CD1c-positive myeloid dendritic cell (primary cell): Measurements from ENCODE around the gene RCSD1.

Experiments used
- DNase-seq: peaks from one replicate; pipeline ENCODE4 v3.0.0-alpha.2; 2016; ENCODE audit errors: extremely low spot score

RCSD1 gene

DNA sequence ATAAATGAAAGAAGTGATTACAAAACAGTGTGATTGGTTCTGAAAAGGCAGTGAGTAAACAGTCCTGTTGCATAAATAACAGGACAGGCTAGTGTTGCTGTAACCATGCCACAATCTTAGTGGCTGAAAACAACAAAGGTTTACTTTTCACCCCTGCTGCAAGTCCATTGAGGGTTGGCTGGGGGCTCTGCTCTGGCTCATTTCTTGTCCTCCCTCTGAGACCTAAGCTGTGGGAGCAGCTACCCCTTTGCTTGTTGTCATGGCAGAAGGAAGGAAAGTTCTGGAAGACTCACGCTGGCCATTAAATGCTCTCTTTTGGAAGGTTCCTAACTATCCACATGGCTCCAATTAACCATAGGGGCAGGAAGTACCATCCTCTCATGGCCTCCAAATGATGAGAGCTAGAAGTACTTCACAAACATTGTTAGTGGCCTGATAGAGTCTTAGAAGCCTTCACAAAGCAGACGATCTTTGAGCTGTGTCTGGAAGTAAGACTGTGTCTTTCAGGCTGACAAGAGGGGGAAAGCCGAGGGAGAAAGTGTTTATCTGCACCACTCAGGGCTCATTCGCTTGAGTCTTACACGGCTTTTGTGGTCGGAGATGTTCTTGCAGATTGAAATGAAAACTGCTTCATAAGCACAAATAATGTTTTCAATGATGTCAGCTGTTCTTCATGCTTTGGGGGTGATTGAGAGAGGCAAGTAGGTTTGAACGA, 11.9 kb downstream of the RCSD1 start:
- DNase-seq: no peak

DNA sequence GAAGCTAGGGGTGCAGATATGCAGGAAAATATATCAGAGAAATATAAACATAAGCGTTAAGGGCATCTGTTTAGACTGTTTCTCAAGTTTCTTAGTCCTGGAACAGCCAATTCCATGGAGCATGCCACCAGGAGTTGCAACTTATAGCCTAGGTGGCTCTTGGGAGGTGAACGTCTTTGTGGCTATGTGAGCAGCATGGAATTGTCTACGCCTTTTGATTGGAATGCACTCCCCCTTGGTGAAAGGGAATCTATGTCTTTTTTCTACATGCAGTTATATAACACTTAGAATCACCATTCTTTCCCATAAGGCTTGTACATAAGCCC, 12.4 kb downstream of the RCSD1 start:
- no peak for DNase-seq

DNA sequence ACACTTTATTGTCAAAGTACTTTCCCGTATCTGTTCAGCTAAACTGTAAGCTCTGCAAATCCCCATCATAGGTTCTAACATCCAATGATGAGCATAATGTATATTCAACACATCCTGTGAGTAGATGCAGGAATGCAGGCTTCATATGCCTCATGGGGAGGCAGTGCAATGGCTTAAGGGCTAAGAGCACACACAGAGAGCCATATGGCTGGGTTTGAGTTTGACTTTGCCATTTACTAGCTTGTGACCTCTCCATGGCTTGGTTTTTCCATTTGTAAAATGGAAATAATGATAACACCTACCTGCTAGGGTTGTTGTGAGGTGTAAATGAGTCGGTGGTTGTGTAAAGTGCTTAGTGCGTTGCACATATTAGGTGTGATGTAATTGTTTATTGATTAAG, 13.4 kb downstream of the RCSD1 start:
- no peak for DNase-seq

DNA sequence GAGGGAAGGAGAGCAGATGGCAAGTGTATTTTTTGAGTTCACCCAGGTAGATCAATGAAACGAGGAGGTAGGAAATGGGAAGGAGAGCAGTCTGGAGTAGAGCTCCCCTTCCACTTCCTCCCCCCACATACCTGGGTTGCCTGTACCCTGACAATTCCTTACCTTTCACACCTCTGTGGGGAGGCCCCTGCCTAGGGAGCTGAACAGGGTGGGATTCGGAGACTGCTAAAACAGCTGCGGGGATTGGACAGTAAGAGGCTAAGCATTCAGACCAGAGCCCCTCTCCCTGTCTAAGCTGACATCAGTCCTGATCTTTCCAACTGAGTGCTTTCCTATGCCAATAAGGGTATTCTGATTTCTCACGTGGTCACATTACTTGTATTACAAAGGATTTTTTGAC, 14.5 kb downstream of the RCSD1 start:
- DNase-seq: no peak

DNA sequence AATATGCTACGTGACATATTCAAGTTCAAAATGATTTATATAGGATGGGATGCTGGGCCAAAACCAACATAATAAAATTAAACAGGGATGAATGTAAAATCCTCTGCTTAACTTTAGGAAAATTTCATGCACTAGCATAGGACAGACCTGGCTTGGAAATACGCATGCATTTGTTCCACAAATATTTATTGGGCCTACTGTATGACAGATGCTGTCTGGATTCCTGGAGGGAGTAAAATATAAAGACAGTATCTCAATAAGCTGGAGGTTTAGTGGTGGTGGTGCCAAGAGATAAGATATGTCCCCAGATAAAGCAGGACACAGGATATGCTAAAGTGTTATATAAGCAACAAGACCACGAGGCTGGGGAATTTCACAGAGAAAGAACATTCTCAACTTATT, 15.1 kb downstream of the RCSD1 start:
- no peak for DNase-seq

DNA sequence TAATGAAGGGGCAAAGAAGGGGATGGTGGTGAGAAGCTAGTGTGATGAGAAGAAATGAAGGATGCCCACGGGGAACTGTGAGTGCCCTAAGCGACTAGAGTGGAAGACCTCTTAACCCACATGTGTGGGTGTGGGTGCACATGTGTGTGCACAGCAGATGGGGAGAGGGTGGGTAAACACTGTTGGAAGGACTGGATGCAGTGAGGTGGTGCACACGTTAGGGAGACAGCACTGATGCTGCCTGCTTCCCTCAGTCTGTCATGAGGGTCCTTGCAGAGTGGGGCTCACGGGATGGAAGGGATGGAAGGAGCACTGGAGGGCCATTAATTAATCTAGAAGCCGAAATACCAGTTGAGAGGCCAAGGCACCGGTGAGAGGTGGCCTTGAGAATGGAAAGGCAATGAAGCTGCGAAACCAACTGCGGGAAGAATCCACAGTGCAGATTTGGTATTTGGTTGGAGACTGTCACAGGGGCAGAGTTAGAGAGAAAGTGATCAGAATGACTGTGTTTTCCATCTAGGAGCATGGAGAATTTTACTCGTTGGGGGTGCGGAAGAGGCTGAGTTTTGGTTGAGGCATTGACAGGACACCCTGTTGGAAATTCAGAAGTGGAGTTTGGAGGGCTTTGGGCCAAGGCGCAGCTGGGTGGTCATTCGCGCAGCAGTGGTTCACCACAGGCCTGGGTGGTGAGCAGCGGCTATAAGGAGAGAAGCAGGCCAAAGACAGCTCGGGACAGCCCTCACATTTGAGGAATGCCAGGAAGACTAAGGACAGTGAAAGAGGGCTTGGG, 15.8 kb downstream of the RCSD1 start:
- no peak for DNase-seq

DNA sequence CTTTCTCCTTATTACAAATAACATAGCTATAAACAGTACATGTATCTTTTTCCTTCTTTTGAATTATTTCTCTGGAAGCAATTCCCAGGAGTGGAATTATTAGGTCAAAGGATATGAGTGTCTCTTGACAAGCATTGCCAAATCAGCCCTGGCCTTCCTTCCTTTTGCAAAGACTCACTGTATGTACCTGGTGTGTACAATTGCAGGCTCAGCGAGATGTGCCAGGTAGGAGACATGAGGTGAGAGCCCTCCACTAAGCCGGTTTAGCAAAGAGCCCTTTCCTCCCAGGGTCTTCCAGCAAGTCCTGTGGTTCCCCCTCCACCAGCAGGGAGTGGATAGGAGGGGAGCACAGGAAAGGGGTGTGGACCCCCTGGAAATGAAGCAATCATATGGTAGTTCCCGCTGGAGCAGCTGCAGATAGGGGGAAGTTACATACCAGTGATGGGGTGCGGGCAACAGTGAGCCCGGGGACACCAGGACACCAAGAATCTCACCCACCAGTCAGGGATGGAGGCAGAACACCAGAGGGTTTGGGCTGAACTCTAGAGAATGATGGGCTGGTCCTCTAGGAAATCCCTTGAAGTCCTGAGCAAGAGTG, 18.3 kb downstream of the RCSD1 start:
- no peak for DNase-seq

DNA sequence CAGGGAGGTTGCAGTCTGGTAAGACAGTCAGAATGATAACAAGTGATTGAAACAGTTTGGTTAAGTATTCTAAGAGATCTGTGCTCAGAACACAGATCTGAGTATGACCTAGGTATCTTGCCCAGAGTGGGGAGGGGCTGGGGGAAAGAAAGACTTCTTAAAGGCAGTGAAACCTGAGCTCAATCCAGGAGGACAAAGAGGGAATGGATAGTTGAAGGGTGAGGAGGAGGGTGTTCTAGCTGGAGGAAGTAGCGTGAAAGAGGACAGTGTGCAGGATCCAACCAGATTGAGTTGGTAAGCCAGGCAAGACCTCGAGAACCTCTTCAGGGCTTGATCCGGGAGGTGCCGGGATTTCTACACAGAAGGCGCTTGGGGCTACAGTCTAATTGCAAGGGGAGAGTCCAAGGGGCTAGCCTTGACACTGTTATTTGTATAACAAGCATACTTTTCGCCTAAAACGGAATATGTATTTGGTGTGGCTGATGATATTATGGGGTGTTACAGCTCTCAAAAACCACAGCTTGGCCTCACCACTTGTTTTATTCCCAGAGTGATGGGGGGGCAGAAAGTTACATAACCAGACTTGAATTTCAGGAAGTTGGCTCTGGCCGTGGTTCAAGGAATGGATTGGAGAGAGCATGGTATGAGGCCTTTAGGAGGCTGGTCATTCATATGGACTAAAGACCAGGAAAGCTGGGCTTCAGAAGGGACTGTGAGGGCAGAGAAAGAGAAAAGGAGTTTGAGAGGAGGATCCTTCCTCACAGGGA, 19.1 kb downstream of the RCSD1 start:
- DNase-seq: no peak

DNA sequence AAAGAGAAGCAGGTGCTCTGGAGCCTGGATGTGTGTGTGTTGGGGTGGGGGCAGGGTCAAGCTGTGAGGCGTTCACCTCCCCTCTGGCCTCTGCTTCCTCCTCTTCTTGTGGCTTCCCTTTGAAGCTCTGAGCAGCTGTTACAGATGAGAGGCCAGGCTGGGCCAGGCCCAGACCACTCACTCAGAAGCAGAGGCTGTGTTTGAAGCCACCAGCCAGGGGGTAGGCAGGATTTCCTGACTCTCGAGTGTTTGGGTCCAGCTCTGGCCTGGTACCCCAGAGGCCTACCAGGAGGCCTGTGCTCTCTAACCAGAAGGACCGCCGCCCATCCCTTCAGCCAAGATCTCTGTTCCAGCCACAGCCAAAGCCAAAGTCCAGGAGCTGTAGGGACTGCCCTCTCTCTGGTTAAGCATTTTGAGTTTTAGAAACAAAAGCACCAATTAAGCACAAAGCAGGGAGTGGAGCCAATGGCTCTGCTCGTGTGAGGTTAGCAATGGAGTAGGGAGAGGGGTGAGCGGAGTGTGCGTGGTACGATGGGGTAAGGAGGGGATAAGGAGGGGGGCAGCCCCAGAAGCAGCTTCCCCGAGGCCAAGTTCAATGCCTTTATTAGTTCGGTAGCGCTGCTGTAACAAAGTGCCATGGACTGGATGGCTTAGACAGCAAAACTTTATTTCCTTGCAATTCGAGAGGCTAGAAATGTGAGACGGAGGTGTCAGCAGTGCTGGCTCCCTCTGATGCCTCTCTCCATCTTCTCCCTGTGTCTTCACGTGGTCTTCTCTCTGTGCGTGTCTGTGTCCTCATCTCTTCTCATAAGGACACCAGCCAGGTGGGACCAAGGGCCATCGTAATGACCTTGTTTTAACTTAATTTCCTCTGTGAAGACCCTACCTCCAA, 20.5 kb downstream of the RCSD1 start:
- no peak for DNase-seq

DNA sequence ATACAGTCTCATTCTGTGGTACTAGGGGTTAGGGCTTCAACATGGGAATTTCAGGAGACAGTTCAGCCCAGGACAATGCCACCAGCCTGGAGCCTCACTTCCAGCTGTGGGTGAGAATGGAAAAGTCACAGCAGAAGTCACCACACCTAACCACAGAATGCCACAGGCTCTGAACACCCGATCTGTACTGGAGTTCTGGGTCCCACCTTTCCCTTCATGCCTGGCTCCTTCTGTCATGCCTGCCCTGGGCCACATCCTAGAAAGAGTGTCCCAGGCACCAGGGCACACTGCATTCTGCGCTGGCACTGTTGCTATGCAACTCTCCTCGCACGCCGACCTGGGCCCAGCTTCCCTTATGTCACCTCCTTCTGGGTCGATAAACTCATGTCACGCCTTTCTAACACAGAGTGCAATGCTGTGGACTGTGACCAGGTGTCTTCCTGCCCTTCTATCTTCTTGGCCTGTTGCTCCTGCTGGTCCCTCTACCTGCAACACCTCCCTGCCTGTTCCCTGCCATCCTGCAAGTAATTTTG, 21.2 kb downstream of the RCSD1 start:
- DNase-seq: no peak

DNA sequence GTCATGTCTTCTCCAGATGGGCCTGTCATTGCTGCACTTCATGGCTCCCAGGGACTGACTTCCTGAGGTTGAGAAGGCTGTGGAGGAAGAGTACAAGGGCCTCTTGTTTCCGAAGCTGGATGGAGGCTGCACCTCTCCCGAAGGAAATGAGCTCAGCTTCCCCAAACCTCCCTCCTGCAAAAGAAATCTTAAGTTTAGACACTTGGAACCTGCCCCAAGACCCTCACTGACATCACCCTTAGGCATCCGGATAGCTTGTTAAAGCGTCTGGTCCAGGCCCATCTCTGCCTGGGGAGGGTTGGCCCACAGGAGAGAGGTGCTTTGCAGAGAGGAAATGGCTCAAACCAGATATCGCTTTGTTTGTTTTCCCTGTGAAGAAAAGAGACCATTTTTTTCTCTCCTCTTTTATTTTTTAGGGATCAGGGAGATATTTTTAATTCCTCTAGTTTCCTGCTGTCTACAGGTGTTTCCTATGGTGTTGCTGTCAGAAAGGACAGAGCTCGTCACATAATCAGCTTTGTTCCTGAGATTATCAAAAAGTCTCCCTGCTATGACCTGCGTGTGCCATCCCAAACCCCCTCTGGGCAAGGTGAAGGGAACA, 25.0 kb downstream of the RCSD1 start:
- no peak for DNase-seq

DNA sequence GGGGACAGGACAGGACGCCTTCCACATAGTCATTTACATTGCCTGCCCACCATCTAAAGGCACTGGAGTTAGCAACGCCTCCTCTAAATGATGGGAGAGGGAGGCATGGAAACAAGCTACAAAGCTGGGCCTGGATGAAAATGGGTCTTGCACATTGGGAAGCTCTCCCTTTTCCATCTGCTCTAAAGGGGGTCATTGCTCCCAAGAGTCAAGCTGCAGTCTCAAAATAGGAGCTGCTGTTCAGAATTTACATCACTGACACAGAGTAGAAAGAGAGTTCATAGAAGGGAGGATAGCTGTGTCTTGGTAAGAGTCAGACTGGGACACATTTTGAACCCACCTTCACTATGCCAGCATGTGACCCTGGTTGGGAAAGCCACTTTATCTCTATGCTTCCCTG, 26.6 kb downstream of the RCSD1 start:
- DNase-seq: no peak

DNA sequence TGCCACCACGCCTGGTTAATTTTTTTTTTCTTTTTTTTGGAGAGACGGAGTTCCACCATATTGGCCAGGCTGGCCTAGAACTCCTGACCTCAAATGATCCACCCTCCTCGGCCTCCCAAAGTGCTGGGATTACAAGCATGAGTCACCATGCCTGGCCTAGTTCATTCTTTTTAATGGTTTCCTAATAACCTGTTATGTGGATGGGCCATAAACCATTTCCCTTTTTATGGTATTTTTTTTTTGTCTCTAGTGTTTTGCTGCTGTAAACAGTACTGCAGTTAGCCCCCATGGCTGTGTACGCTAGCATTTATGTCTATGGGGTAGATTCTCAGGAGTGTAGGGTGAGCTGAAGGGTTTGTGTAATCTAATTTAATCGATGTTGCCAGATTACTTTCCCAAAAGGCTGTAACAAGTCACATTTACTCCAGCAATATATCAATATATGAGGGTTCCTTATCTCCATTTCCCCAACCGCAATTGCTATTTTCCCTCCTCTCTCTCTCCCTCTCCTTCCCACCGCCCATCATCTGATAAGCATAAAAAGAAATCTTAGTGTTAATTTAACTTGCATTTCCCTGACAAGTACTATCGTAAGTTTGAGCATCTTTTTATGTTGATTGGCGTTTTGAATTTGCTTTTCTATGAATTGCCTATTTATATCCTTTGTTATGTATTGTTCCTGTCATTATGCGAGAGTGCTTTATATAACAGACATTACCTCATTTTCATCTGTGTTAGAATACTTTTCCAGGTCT, 28.7 kb downstream of the RCSD1 start:
- peak; percentile 58 for DNase-seq

DNA sequence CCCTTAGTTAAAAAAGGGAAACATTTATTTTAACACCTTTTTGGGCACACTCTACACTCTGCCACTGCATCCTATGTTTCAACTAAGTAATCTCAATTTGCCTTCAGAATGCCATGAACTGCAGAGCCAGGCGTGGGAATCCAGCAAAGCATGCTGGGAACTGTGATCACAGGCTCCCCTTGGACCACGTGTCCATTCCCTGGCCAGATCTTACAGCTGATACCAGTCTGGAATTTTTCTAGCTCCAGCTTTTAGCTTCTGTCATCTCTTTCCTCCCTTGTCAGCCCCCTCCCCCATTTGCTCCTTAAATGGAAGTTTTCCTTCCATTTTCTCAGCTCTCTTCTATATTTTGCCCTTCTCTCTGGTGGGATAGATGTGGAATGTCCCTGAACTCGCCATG, 29.4 kb downstream of the RCSD1 start:
- no peak for DNase-seq

DNA sequence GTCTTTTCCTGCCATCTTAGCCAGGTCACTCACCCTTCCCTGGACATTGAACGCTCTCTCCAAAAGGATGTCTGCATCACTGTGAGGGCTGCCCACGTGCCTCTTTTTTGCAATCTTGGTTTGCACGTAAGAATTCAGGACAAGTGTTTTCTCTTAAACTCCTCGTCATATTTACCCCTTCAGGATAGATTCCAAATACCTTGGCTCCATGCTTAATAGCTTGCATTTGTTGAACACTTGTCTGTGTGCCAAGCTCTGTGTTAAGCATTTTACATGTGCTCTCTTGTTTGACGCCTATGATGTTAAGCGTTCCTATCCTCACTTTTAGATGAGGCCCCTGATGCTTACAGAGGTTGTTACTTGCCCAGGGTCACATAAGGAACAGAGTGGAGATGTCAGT, 29.8 kb downstream of the RCSD1 start:
- DNase-seq: no peak

DNA sequence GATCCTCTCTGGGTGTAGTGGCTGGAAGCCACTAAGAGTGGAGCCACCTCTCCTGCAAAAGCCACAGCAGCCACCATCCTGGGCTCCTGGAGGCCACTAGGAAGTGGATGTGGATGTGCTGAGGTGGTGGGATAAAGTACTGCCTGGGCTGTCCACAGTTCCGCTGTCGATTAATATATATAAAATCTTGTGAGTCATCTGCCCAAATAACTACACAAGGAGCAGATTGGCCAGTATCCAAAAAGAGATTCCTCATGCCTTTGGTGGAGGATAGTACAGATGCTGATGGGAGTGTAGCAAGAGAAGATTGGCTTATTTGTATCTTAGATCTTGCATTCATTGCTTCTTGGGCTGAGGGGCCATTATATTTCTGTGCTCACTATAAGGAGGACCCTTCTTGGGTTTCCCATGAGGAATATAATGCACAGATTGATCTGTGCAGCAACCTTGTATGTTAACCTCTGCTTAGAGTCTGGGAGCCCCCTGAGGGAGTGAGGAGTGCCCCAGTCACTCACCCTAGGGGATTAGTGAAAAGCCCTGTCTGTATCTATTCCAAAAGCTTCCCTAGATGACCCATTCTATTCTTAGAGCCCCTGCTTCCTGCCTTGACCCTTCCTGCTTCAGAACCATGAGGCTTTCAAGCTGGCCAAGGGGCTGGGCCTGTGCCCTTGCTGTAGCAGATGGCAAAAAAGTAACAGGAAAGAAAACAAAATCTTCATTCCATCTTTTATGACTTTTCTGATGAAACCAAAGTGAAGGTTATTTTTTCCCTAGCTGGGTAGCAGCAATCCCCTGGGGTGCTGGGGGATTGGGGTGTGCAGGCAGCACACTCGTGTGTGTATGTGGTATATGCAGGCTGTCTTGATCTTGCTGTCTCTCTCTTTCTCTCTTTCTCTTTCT, 31.7 kb downstream of the RCSD1 start:
- no peak for DNase-seq

DNA sequence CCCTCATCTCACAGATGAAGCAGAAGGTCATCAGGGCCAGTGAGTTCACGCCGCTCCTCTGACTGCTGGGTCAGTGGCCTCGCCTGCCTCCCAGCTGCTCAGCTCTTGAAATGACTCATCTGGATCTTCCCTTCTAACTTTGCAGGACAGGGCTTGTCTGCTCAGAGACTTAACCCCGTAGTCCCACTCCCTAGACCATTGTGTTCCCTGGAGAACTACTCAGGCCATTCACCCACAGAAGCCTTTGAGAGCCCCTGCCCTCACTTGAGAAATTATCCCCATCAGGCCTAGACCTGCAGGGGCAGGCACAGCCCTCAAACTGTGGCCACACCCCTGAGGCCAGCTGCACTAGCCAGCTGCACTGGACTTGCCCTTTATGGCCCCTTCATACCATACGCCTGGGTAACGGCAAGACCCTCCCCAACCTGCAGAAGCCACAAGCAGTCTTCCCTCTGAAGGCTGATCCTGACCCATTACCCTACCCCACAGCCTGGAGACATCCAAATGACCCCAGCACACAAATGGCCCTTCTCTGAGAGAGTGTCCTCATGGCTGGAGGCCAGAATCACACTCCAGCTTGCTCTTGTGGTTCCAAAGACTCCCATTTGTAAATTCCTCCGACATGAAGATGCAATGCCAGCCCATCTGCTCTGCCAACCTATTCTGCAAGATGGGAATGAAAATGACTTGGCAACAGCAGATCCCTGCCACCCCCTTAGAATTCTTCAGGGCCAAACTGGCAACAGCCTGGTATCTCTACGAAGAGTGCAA, 33.2 kb downstream of the RCSD1 start:
- peak; percentile 62 for DNase-seq

DNA sequence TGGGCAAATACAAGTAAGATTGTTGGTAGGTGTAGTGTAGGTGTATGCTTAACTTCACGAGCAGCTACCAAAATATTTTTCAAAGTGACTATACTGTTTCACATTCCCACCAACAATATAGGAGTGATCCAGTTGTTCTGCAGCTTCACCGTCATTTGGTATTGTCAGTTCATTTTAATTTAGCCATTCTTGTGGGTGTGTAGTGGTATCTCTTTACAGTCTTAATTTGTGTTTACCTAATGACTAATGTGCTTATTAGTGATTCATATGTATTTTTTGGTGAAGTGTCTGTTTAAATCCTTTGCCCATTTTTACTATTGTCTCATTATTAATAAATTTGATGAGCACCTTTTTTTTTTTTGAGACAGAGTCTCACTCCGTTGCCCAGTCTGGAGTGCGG, 35.4 kb downstream of the RCSD1 start:
- no peak for DNase-seq
